ENCODE data around the gene DRG2. TPM values are rescaled to one million over a fixed set of nuclear protein-coding genes. Genes with fewer than 3 reads are reported as not detected.

Gene DRG2
- total RNA-seq = 36.9 and 45.3 TPM in 2 replicates

GRCh38 chr17:18087610-18088491 is at the start of gene DRG2:
Gene DRG2 (plus strand): TSS chr17:18087948. CDS start chr17:18088024, 76 bp downstream.

GRCh38 chr17:18038861-18039534 is 48.8 kb upstream of the DRG2 start, which contains the start of the genes ATPAF2 and GID4:
Gene ATPAF2 (minus strand): TSS chr17:18039168. CDS start chr17:18039013, 155 bp downstream.
Gene GID4 (plus strand): TSS chr17:18039408. CDS start chr17:18039465, 57 bp downstream.

GRCh38 chr17:18108401-18109312 is 20.9 kb downstream of the DRG2 start, which contains the start of gene MYO15A:
Gene MYO15A (plus strand): TSS chr17:18108756. CDS start chr17:18118801, 10,045 bp downstream.

Other genes starting within 250 kb of the DRG2 start
- gene TOM1L2, start 115.5 kb upstream of the DRG2 start, total RNA-seq = 32.9 and 35.2 TPM in 2 replicates
- gene DRC3, start 115.1 kb upstream of the DRG2 start, total RNA-seq = 0.65 TPM in 1 of 2 replicates, not detected in the other
- gene ATPAF2, start 48.8 kb upstream of the DRG2 start, total RNA-seq = 17.5 and 32.7 TPM in 2 replicates
- 6.0 and 9.2 TPM in 2 replicates for gene GID4, start 48.5 kb upstream of the DRG2 start, total RNA-seq
- 0.49 and 0.72 TPM in 2 replicates for gene MYO15A, start 20.8 kb downstream of the DRG2 start, total RNA-seq
- 100 and 125 TPM in 2 replicates for gene ALKBH5, start 95.9 kb downstream of the DRG2 start, total RNA-seq
- gene LLGL1, start 137.7 kb downstream of the DRG2 start, total RNA-seq = 39.2 and 43.4 TPM in 2 replicates
- 198 and 200 TPM in 2 replicates for gene FLII, start 170.8 kb downstream of the DRG2 start, total RNA-seq
- gene MIEF2, start 172.7 kb downstream of the DRG2 start, total RNA-seq = 8.1 and 21.5 TPM in 2 replicates
- 24.0 and 35.0 TPM in 2 replicates for gene TOP3A, start 227.0 kb downstream of the DRG2 start, total RNA-seq
- 7.0 and 12.2 TPM in 2 replicates for gene SMCR8, start 227.3 kb downstream of the DRG2 start, total RNA-seq